Raji (cell line): ENCODE measurements around the gene ACTR3C.

Experiments
- POLR2A ChIP-seq: IDR thresholded peaks from 2 replicates; pipeline ENCODE4 v1.6.1; 2011; ENCODE audit warnings: low read depth, low read length, control low read depth; ENCODE audit not compliant: insufficient read depth

The ACTR3C gene

DNA sequence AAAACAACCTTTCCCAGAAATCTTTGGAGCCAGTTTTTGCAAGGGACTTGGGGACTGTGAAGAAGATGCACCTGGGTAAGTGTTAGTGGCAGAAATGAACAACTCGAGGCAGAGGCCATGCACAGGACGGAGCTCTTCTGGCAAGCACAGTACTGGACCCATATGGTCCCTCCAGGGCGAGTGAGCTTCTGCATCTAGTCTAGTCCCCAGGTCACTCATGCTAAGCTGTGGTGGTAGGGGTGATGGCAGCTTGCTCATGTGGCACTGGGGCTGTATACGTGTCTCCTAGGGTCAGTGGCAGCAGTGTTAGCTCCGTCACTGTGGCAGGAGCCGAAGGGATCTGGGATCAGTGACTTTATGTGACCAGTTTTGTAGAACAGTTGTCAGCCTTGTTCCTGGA is 9.5 kb downstream of the ACTR3C start:
- TF ChIP-seq POLR2A = no peak

- TF ChIP-seq POLR2A = no peak
Measured at GRCh38 chr7:150313367-150313809, 10.0 kb downstream of the ACTR3C start.

GRCh38 chr7:150311711-150312110 is 11.6 kb downstream of the ACTR3C start:
- TF ChIP-seq POLR2A = no peak

- TF ChIP-seq POLR2A = no peak
Measured at GRCh38 chr7:150311146-150311545, 12.2 kb downstream of the ACTR3C start.

DNA sequence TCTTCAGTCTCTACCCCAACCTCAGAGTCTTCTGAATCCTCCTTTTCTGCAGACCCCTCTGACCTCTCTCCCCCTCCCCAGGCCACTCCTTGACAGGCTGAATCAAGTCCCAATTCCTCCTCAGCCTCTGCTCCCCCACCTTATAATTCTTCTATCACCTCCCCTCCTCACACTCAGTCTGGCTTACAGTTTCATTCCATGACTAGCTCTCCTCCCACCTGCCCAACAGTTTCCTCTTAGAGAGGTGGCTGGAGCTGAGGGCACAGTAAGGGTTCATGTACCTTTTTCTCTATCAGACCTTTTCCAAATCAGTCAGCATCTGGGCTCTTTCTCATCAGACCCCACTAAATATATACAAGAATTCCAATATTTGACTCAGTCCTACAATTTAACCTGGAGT is 14.8 kb downstream of the ACTR3C start:
- TF ChIP-seq POLR2A = no peak

GRCh38 chr7:150307904-150308303 is 15.4 kb downstream of the ACTR3C start:
- no peak for TF ChIP-seq POLR2A

- TF ChIP-seq POLR2A = no peak
Measured at GRCh38 chr7:150307129-150307528, 16.2 kb downstream of the ACTR3C start.
